HCT116 (cell line): ENCODE measurements around the gene CTAGE9.
"Not testable (repeated sequence)": the region's sequence is repeated elsewhere in the genome, so short reads cannot be mapped to it uniquely, and the experiment has no call there.

Experiments used
- CTCF ChIP-seq, 3 experiments: fragments of 200-600 bp in 1 of 3; sonication (generic) in 1 of 3; IDR thresholded peaks in 2 of 3; conservative IDR thresholded peaks in 1 of 3; 2 replicates each; pipeline ENCODE4 v1.5.1; 2012 to 2017; ENCODE audit warnings: low read depth in 2 of 3, low read length in 2 of 3, antibody characterized with exemption in 1 of 3, borderline replicate concordance in 1 of 3, control low read depth in 1 of 3, mild to moderate bottlenecking in 1 of 3, mixed read lengths in 1 of 3, mixed run types in 1 of 3, moderate library complexity in 1 of 3; ENCODE audit not compliant: insufficient read depth in 1 of 3
- POLR2AphosphoS5 ChIP-seq: IDR thresholded peaks from 2 replicates; pipeline ENCODE4 v1.6.1; 2011; ENCODE audit warnings: mild to moderate bottlenecking, low read depth, low read length, moderate library complexity
- YY1 ChIP-seq: IDR thresholded peaks from 2 replicates; pipeline ENCODE4 v1.6.1; 2011; ENCODE audit warnings: low read length, low read depth, moderate library complexity, mild to moderate bottlenecking; ENCODE audit not compliant: insufficient replicate concordance; ENCODE audit errors: extremely low read depth
- TF ChIP-seq, protein P1 (sequence below): IDR thresholded peaks from 2 replicates; pipeline ENCODE4 v1.6.1; 2012; ENCODE audit warnings: low read depth

- TF ChIP-seq CTCF (IDR thresholded peaks at IDR 0.05 in 2 of 3, conservative IDR thresholded peaks at IDR 0.05 in 1 of 3; ENCODE audit: borderline replicate concordance in 1 of 3, insufficient read depth in 1 of 3, low read depth in 2 of 3, low read length in 2 of 3); POLR2AphosphoS5; YY1: not testable (repeated sequence)
- TF ChIP-seq, protein P1, sequence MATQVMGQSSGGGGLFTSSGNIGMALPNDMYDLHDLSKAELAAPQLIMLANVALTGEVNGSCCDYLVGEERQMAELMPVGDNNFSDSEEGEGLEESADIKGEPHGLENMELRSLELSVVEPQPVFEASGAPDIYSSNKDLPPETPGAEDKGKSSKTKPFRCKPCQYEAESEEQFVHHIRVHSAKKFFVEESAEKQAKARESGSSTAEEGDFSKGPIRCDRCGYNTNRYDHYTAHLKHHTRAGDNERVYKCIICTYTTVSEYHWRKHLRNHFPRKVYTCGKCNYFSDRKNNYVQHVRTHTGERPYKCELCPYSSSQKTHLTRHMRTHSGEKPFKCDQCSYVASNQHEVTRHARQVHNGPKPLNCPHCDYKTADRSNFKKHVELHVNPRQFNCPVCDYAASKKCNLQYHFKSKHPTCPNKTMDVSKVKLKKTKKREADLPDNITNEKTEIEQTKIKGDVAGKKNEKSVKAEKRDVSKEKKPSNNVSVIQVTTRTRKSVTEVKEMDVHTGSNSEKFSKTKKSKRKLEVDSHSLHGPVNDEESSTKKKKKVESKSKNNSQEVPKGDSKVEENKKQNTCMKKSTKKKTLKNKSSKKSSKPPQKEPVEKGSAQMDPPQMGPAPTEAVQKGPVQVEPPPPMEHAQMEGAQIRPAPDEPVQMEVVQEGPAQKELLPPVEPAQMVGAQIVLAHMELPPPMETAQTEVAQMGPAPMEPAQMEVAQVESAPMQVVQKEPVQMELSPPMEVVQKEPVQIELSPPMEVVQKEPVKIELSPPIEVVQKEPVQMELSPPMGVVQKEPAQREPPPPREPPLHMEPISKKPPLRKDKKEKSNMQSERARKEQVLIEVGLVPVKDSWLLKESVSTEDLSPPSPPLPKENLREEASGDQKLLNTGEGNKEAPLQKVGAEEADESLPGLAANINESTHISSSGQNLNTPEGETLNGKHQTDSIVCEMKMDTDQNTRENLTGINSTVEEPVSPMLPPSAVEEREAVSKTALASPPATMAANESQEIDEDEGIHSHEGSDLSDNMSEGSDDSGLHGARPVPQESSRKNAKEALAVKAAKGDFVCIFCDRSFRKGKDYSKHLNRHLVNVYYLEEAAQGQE = not testable (repeated sequence)
These were observed 10.0 kb downstream of the CTAGE9 start for GRCh38 chr6:131700851-131701250.
